ENCODE measurements around the gene PTPRA.

PTPRA gene

GRCh38 chr20:3082306-3082951, 209.1 kb downstream of the PTPRA start:
- no peak for DNase-seq

DNA sequence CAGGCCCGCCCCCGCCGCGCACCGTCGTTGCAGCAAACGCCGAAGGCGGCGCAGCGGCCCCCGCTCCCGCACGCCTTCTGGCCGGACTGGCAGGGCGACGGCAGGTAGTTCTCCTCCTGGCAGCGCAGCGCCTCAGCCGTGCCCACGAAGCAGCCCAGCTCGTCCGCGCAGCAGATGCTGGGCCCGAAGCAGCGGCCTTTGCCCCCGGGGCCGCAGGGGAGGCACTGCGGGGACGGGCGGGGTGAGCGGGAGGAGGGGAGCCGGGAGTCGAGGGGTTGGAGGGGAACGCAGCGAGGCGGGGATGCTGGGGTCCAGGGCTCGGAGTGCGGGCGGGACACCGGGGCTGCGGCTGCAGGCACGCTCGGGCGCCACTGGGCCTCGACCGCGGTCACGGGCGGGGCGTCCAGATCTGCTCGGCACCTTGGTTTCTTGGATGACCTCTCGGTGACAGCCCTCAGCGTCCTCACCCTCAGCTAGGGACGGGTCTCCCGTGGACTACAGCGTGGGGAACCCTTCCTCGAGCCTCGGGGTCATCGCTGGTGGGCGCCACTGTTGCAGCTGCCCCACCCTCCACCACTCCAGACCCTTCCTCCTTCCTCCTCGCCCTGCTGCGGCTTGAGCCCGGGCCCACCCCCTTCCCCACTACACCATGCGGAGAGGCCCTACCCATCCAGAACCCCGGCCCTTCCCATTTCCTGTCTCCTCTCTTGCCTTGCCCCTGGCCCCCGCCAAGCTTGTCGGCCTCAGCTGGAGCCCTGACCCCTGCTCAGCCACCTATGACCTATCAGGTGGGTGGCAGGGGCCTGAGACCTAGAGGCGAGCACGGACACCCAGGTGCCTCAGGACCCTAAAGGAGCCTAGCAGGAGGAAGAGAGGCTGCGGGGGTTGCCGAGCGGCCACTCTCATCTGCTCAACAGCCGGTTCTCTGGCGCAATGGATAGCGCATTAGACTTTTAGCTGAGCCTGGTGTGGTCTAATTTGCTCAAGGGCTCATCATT, 210.0 kb downstream of the PTPRA start:
- no peak for DNase-seq

- no peak for DNase-seq
Observed at GRCh38 chr20:3084283-3084985, 211.2 kb downstream of the PTPRA start, which contains the start of gene AVP. Gene AVP (minus strand): TSS chr20:3084724. CDS start chr20:3084674, 50 bp downstream.

GRCh38 chr20:3084986-3085360, 211.7 kb downstream of the PTPRA start:
- no peak for DNase-seq

- DNase-seq, result no peak
Observed at GRCh38 chr20:3085571-3086072, 212.3 kb downstream of the PTPRA start.

GRCh38 chr20:3088031-3088430, 214.8 kb downstream of the PTPRA start:
- DNase-seq, result no peak

Data from stimulated activated CD4-positive, alpha-beta T cell treated with anti-CD3 and anti-CD28 coated beads, Interleukin-4, amount 100 ng/mL, for 4 hours (primary cell).